Measurements from ENCODE around the gene LAPTM4A.

LAPTM4A gene

DNA sequence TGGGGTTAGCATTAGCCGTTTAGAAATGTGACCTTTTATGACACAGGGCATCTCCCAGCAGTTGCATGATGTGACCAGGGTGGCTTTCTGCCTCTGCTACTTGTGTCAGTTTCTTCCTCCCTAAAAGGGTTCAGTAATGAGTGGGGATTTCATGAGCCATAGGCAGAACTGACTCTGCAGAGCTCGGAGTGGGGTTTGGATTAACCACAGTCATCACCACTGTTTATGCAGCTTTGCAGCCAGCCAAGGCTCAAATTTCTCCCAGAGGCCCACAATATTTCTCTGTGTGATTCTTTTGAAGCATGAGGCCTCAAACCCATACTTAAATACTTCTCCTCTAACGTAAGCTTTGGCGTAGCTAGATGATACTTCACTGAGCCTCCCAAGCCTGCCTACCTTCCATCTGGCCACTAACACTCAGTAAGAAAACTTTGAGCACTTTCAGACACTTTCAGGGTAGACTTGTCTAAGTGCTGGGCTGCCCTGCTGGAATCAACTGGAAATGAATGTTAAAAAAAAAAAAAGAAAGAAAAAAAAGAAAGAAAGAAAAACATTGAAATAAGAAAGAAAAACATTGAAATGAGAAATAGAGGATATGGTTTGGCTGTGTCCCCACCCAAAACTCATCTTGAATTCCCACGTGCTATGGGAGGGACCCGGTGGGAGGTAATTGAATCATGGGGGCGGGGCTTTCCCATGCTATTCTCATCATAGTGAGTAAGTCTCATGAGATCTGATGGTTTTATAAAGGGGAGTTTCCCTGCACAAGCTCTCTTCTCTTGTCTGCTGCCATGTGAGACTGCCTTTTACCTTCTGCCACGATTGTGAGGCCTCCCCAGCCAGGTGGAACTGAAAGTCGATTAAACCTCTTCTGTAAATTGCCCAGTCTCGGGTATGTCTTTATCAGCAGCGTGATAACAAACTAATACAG lies 11.5 kb upstream of the LAPTM4A start:
- no peak overlapping the region for H3K27ac ChIP-seq
- no peak for DNase-seq (ENCODE audit: low spot score)
- ChIA-PET CTCF (no interaction called here), POLR2A (ENCODE audit: low non-redundant PET) (interaction anchor here (1.8 kb wide), 1 partner anchor 10 kb away, joined by 3 read pairs; no protein-coding TSS in a partner anchor)
- TF ChIP-seq, protein P1, sequence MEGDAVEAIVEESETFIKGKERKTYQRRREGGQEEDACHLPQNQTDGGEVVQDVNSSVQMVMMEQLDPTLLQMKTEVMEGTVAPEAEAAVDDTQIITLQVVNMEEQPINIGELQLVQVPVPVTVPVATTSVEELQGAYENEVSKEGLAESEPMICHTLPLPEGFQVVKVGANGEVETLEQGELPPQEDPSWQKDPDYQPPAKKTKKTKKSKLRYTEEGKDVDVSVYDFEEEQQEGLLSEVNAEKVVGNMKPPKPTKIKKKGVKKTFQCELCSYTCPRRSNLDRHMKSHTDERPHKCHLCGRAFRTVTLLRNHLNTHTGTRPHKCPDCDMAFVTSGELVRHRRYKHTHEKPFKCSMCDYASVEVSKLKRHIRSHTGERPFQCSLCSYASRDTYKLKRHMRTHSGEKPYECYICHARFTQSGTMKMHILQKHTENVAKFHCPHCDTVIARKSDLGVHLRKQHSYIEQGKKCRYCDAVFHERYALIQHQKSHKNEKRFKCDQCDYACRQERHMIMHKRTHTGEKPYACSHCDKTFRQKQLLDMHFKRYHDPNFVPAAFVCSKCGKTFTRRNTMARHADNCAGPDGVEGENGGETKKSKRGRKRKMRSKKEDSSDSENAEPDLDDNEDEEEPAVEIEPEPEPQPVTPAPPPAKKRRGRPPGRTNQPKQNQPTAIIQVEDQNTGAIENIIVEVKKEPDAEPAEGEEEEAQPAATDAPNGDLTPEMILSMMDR (conservative IDR thresholded peaks at IDR 0.05; ENCODE audit: low read depth): no peak

DNA sequence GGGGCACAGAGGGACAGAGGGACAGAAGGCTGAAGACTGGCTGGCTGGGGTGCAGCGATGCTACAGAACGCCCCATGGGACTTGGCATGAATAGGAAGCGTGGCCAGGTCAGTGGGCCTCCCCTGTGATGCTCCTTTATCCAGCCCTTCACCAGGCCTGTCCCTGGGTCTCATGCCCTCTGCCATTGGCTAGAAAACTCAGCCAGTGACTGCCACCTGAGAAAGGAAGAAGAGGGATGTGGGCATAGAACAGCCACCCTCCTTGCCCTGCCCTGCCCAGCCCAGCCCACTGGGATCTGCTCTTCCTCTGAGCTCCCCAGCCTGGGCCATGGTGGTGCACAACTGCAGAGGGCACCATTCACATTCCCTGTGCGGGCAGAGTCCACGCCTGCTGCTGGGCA lies 10.5 kb upstream of the LAPTM4A start:
- TF ChIP-seq, protein P1 (conservative IDR thresholded peaks at IDR 0.05; ENCODE audit: low read depth): no peak
- POLR2A ChIA-PET (ENCODE audit: low non-redundant PET): interaction anchor here (1.8 kb wide), 1 partner anchor 9 kb away, joined by 3 read pairs; no protein-coding TSS in a partner anchor
- CTCF ChIA-PET: no interaction called here
- no peak for DNase-seq (ENCODE audit: low spot score)
- H3K27ac ChIP-seq: no peak overlapping the region; the same call in 1 of the 2 replicates

DNA sequence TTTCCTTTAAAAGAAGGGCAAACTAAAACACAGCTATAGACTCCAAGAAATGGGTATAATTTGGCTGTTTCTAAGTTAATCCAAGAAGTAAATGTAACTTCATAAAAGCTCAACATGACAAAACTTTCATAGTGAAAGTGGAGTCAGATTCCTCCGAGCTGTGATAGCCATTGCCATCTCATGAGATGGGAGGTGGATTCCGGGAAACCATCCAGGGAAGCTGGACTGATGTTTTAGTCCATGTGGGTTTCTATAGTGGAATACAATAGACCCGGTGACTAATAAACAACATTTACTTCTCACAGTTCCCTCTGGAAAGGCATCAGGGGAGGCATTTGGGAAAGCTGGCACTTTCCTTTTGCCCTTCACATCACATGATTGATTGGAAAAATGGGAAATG lies 10.0 kb upstream of the LAPTM4A start:
- no peak overlapping the region; the same call in 1 of the 2 replicates for H3K27ac ChIP-seq
- TF ChIP-seq, protein P1 (conservative IDR thresholded peaks at IDR 0.05; ENCODE audit: low read depth): no peak
- POLR2A ChIA-PET (ENCODE audit: low non-redundant PET): interaction anchor here (1.8 kb wide), 1 partner anchor 9 kb away, joined by 3 read pairs; no protein-coding TSS in a partner anchor
- CTCF ChIA-PET: no interaction called here
- DNase-seq (ENCODE audit: low spot score): no peak

DNA sequence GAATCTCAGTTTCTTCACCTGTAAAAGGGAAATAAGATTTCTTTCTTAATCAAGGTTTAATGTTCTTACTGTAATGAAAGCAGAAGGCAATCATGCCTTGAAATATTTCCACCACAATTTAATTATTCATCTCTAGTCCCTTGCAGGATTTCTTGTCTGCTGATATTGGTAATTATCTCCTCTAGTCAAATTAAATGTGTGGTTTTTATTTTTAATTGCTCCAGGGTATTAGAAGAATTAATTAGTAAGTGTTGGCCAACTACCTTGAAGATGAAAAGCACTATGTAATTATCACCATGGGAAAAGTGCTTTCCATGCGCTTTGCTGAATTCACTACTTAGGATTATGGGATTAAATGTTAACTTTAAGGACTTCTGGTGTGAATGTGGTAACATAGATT lies 8.7 kb upstream of the LAPTM4A start:
- no peak for DNase-seq (ENCODE audit: low spot score)
- ChIA-PET CTCF (no interaction called here), POLR2A (ENCODE audit: low non-redundant PET) (no interaction called here)
- TF ChIP-seq, protein P1 (conservative IDR thresholded peaks at IDR 0.05; ENCODE audit: low read depth): no peak
- H3K27ac ChIP-seq: no peak overlapping the region

DNA sequence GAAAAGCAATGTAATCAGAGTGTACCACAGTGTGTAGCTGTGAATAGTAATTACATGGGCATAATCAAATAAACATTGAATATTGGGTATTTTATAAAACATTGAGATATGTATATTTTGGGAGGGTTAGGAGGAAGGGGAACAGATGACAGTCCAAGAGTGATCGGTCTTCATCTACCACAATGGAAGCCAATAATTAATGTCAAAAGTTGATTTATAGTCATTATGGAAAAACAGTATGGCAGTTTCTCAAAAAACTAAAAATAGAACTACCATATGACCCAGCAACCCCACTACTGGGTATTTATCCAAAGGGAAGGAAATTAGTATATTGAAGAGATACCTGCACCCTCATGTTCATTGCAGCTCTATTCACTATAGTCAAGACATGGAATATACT lies 5.8 kb upstream of the LAPTM4A start:
- no peak overlapping the region for H3K27ac ChIP-seq
- no peak for DNase-seq (ENCODE audit: low spot score)
- CTCF ChIA-PET: no interaction called here
- TF ChIP-seq, protein P1 (conservative IDR thresholded peaks at IDR 0.05; ENCODE audit: low read depth): no peak
- POLR2A ChIA-PET (ENCODE audit: low non-redundant PET): no interaction called here

DNA sequence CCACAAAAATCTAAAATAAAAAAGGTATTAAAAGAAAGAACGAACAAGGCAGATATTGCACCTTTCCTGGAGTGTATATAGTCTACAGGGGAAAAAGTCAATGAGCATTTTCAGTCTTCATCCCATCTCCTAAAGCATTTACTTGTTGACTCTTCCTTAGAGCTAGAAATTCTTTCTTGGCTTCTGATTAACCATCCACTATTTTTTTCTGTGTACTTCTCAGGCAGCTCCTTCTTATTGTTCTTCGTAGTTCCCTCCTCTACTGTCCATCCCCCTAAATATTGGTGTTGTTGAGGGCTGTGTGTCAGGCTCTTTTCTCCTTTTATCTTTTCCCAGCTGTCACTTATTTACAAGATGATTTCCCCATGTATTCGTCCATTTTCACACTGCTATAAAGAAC lies 3.5 kb upstream of the LAPTM4A start:
- ChIA-PET POLR2A (ENCODE audit: low non-redundant PET) (no interaction called here), CTCF (interaction anchor here (1.0 kb wide), 1 partner anchor 11 kb away, joined by 3 read pairs; no protein-coding TSS in a partner anchor)
- H3K27ac ChIP-seq: no peak overlapping the region
- no peak for DNase-seq (ENCODE audit: low spot score)
- TF ChIP-seq, protein P1 (conservative IDR thresholded peaks at IDR 0.05; ENCODE audit: low read depth): no peak

All from RWPE1 (cell line).